Measurements from ENCODE around the gene SMARCA2.

- TF ChIP-seq YY1 (IDR thresholded peaks at IDR 0.05; ENCODE audit: insufficient read depth, insufficient read length) = no peak
- no peak for TF ChIP-seq SUZ12 (IDR thresholded peaks at IDR 0.05; ENCODE audit: extremely low read depth, insufficient read depth, insufficient read length)
Measured at GRCh38 chr9:2199999-2200796, 185.1 kb downstream of the SMARCA2 start.
